Testis (tissue), 3 donors: ENCODE data around the gene TPRN. TPM values are rescaled to one million over a fixed set of nuclear protein-coding genes. Genes with fewer than 3 reads are reported as not detected.
A peak's percentile ranks its signal among the peaks of the same experiment; 100 is the strongest.

Experiments
- DNase-seq: peaks from one replicate; pipeline ENCODE4 v3.0.0-alpha.2; 2019
- H3K27ac ChIP-seq, 2 donors: fragments of 200-600 bp; sonication (generic); one replicate each; pipeline ENCODE4 v1.5.1; 2019
- H3K27me3 ChIP-seq: fragments of 200-600 bp; sonication (generic); one replicate; pipeline ENCODE4 v1.5.1; 2019
- H3K36me3 ChIP-seq: fragments of 200-600 bp; sonication (generic); one replicate; pipeline ENCODE4 v1.5.1; 2017; ENCODE audit warnings: low read depth; ENCODE audit errors: missing control alignments
- H3K4me1 ChIP-seq: fragments of 200-600 bp; sonication (generic); one replicate; pipeline ENCODE4 v1.5.1; 2019
- H3K4me3 ChIP-seq, 2 donors: fragments of 200-600 bp; sonication (generic); one replicate each; pipeline ENCODE4 v1.5.1; 2017 to 2019
- H3K9me3 ChIP-seq: fragments of 200-600 bp; sonication (generic); one replicate; pipeline ENCODE4 v1.5.1; 2017
- POLR2A ChIP-seq: fragments of 450-650 bp; IDR thresholded peaks from one replicate; pipeline ENCODE4 v1.6.1; 2017; ENCODE audit warnings: antibody characterized with exemption, mild to moderate bottlenecking, moderate library complexity
- WGBS, 2 donors: methylation state at CpG; one replicate each; pipeline ENCODE4 v1.1.5; 2018; 5-methylcytosine and 5-hydroxymethylcytosine counted together
- intact Hi-C: fragments of 100-400 bp; cut with DNase I; formaldehyde crosslinking; loops from one replicate; pipeline ENCODE4 v1.15.1; 2023; ENCODE audit warnings: low total_unique reads
- polyA plus RNA-seq: library from polyadenylated mRNA; stranded (reverse); fragments of 350-450 nt; fragmentation: Illumina TruSeq; extraction: RNeasy Lipid Tissue Mini Kit (QIAGEN cat#74804); gene quantifications from one replicate; pipeline ENCODE4 v1.2.3, GENCODE V29; 2014; ENCODE audit warnings: low read depth, low replicate concordance; ENCODE audit not compliant: insufficient read depth
- total RNA-seq, 2 donors: library from RNA; depleted of rRNA; stranded (reverse); fragments of >200 nt; gene quantifications; one replicate each; pipeline ENCODE4 v1.2.3, GENCODE V29; 2016
- TF ChIP-seq, protein P1 (sequence below), 3 experiments: fragments of 450-650 bp in 2 of 3; fragments of 200-600 bp in 1 of 3; sonication (generic) in 1 of 3; IDR thresholded peaks; one replicate each; pipeline ENCODE4 v1.5.1; 2016 to 2019; ENCODE audit warnings: antibody characterized with exemption in 3 of 3, mild to moderate bottlenecking in 2 of 3, moderate library complexity in 1 of 3

Gene TPRN
- total and polyA plus RNA-seq, 3 donors from 2014 or later, result 17.2 to 35.2 (median 25.9) TPM

DNA sequence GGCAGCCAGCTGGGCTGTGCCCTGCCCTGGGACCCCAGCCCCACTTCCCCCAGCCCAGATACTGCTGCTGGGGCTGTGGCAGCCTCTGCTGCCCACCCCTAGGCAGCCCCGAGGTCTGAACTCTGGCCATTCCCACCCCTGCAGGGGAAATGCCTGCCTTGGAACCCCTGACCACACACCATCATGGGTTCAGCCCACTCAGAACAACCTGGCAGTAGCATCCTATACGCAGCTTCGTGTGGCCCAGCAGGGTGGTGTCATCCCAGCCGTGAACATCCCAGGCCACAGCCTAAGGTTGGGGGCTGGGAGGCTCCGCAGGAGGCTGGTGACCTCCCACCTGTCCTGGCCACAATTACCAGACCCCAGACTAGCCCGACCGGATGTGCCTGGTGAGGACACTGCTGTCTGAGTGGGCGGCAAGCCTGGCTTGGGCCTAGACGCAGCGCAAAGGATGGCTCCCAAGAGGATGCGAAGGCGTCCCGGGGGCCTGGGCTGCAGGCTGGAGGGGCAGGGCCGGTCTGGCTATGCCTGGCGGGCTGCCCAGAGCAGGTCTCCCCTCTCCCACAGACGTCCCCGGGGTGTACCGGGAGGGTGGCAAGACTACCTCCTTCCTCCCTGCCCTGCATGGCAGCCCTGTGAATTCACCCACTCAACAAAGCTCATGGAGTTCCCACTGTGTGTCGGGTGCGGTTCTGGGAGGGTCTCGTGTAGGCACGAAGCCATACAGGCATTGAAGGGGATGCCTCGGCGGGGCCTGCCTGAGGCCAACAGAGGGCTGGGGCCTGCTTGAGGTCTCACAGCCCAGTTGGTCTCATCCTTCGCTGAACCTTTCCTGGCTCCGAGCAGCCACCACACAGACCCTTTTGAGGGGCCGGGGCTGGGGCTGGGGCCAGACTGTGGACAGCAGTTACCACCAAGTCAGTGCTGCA lies 28.7 kb upstream of the TPRN start:
- TF ChIP-seq POLR2A, result no peak
- TF ChIP-seq, protein P1, sequence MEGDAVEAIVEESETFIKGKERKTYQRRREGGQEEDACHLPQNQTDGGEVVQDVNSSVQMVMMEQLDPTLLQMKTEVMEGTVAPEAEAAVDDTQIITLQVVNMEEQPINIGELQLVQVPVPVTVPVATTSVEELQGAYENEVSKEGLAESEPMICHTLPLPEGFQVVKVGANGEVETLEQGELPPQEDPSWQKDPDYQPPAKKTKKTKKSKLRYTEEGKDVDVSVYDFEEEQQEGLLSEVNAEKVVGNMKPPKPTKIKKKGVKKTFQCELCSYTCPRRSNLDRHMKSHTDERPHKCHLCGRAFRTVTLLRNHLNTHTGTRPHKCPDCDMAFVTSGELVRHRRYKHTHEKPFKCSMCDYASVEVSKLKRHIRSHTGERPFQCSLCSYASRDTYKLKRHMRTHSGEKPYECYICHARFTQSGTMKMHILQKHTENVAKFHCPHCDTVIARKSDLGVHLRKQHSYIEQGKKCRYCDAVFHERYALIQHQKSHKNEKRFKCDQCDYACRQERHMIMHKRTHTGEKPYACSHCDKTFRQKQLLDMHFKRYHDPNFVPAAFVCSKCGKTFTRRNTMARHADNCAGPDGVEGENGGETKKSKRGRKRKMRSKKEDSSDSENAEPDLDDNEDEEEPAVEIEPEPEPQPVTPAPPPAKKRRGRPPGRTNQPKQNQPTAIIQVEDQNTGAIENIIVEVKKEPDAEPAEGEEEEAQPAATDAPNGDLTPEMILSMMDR (IDR thresholded peaks at IDR 0.05), result no peak

DNA sequence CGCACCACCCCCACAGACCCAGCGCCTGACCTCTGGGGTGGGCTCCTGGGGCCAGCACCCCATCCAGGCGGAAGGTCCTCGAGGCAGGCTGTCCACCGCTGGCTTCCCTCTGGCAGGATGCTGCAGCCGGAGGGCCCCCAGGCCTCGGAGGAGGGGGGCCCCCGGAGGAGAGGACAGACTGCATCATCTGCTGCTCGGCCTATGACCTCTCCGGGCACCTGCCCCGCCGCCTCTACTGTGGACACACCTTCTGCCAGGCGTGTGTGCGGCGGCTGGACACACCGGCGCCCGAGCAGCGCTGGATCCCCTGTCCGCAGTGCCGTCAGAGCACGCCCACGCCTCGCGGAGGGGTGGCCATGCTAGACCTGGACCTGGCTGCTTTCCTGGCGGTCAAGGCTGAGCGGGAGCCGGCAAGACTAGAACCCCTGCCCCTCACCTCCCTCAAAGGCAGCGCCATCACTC lies 28.0 kb upstream of the TPRN start:
- Histone ChIP-seq H3K27me3 (no peaks in the 10 kb centered on the region), H3K4me3 (no peak overlapping the region), H3K27ac (no peak overlapping the region), H3K36me3 (no peaks in the 10 kb centered on the region), H3K9me3 (no peaks in the 10 kb centered on the region), H3K4me1 (peaks cover 15% of the 10 kb centered on the region)
- 53 to 71% methylated on average over 4 to 26 of the region's 29 CpGs for WGBS, 2 donors
- TF ChIP-seq, protein P1 (IDR thresholded peaks at IDR 0.05), result no peak
- no peak for TF ChIP-seq POLR2A
- intact Hi-C loops, result loop anchor here (10.0 kb wide), 1 partner anchor 114 kb away; the partner anchor contains the start of gene DPP7
- no peak for DNase-seq

More for the DNA sequence above, 28.7 kb upstream of the TPRN start:
- Histone ChIP-seq H3K27me3 (no peaks in the 10 kb centered on the region), H3K4me1 (peaks cover 10% of the 10 kb centered on the region), H3K27ac (no peak overlapping the region), H3K36me3 (no peaks in the 10 kb centered on the region), H3K4me3 (no peak overlapping the region), H3K9me3 (no peaks in the 10 kb centered on the region)
- intact Hi-C loops, result loop anchor here (10.0 kb wide), 1 partner anchor 114 kb away; the partner anchor contains the start of gene DPP7
- DNase-seq, result no peak
- WGBS, 2 donors, result 50 to 61% methylated on average over 10 to 26 of the region's 27 CpGs

DNA sequence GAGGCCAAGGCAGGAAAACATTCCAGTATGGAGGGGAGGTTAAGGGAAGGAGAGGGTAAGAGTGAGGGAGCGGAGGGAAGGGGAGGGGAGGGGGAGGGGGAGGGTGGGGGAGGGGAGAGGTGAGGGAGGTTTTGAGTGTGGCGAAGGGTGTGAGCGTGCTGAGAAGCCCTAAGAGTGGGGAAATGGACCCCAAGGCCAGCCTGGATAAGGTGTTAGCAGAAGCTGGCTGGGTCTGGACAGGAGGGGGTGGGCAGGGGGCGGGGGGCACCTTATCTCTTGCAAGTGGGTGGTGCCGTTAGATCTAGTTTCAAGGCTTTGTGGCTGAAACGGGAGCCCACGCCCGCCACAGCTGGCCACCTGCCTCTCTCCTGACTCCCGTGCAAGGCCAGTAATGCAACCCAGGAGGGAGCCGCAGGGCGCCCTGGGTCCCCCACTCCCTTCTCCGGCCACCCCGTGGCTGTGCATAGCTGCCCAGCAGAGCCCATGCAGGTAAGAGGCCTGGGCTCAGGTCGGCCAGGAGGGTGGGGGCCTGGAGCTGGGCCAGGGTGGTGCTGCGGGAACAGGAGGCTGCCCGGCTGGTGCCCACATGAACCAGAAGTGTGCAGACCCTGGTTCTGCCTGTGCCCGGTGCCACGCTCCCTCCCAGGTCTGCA lies 27.4 kb upstream of the TPRN start:
- no peak for TF ChIP-seq POLR2A
- Histone ChIP-seq H3K4me3 (no peak overlapping the region), H3K27ac (no peak overlapping the region), H3K36me3 (no peaks in the 10 kb centered on the region), H3K27me3 (no peaks in the 10 kb centered on the region), H3K9me3 (no peaks in the 10 kb centered on the region), H3K4me1 (peaks cover 17% of the 10 kb centered on the region)
- DNase-seq, result no peak
- intact Hi-C loops, result loop anchor here (10.0 kb wide), 1 partner anchor 113 kb away; the partner anchor contains the start of gene DPP7
- WGBS, 2 donors, result 29 to 35% methylated on average over 8 to 17 of the region's 18 CpGs

DNA sequence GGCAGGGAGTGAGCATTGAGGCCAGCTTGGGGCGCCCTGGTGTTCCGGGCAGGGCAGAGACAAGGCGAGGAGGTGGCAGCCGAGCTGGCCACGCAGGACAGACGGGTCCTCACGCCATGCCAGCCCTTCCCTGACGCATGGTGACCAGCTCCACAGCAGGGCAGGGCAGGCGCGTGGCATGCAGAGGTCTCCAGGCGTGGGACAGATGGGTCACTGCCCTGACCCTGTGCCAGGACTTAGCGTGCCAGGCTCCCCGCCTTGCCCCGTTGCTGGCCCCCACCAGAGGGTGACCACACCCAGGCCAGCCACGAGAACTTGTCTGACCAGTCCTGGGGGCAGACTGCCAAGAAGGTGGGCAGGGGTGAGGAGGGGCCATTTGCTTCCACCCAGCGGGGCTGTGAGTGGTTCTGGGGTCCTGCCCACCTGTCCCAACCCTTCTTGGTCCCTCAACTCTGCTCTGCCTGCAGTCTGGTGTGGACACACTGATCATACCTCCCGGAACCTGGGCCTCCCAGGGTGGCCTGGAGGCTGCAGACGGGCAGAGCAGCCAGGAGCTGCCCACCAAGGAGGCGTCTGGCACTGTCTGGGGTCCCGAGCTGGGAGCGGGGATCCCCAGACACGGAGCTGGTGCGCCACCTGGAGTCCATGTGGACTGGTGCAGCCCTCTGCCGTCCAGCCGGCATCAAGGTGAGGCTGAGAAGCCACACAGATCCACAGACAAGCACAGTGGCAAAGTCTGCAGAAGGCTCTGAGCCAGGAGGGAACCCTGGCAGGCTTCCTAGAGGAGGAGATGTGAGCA lies 26.7 kb upstream of the TPRN start, which contains the start of gene RNF224:
TSS of gene RNF224 (plus strand) at position 449 of the 799 bp plus-strand sequence. CDS start 834 bp downstream, outside the sequence.
- no peak within 1 kb of the TSS for H3K4me3 ChIP-seq
- H3K36me3 ChIP-seq, result no peaks in the 10 kb centered on the region
- H3K27me3 ChIP-seq, result no peaks in the 10 kb centered on the region
- peaks cover 24% of the 10 kb centered on the region for H3K4me1 ChIP-seq
- TF ChIP-seq POLR2A, result no peak
- TF ChIP-seq, protein P1 (IDR thresholded peaks at IDR 0.05), result peak; percentile 80 to 88 (median 80)
- H3K9me3 ChIP-seq, result no peaks in the 10 kb centered on the region
- no peak within 1 kb of the TSS for H3K27ac ChIP-seq
- DNase-seq, result peak; percentile 79
- WGBS, 2 donors, result 34 to 40% methylated on average over 2 to 22 of the region's 25 CpGs
- intact Hi-C loops, result loop anchor here (10.0 kb wide), 1 partner anchor 112 kb away; the partner anchor contains the start of gene DPP7
